HG02588 (cell line): ENCODE measurements around the gene SUPT6H.
A peak's percentile ranks its signal among the peaks of the same experiment; 100 is the strongest.
"Not testable (repeated sequence)": the region's sequence is repeated elsewhere in the genome, so short reads cannot be mapped to it uniquely, and the experiment has no call there.

Experiments
- ATAC-seq: cut with Tn5 transposase; IDR thresholded peaks from one replicate; pipeline ENCODE4 v1.9.1; 2021; ENCODE audit warnings: mild to moderate bottlenecking, moderate library complexity; ENCODE audit not compliant: unreplicated experiment

The SUPT6H gene

DNA sequence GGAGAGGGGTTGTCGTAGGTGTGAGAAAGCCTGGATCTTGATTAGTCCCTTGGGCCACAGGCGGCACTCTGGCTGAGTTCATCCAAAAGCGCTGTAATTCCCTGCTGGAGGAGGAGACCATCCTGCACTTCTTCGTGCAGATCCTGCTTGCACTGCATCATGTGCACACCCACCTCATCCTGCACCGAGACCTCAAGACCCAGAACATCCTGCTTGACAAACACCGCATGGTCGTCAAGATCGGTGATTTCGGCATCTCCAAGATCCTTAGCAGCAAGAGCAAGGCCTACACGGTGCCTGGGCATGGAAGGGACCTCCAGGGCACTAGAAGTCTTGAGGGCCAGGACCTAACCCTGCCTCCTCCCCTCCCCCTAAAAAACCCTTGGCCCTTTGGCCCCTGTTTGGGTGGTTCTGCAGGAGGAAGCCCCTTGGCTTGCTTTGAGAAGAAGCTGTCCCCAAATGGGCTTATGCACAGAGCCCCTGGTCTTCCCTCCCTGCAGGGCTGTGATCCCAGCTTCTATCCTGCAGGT lies 72.8 kb downstream of the SUPT6H start:
- ATAC-seq, result no peak

DNA sequence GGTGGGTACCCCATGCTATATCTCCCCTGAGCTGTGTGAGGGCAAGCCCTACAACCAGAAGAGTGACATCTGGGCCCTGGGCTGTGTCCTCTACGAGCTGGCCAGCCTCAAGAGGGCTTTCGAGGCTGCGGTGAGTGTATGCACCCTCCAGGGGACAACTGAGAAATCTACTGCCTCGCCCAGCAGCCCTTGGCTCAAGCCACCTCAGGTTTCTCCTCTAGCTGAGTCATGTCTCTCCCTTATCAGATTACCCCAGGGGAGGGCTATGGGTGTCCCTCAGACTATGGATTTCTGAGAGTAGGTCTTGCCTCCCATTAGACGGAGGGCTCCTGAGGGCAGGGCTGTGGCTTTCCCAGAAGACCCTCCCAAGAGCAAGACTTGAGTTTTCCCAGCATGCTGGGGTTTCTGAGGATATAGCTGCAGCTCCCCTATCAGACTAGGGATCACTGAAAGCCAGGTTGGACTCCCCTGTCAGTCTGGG lies 73.3 kb downstream of the SUPT6H start:
- ATAC-seq, result no peak

DNA sequence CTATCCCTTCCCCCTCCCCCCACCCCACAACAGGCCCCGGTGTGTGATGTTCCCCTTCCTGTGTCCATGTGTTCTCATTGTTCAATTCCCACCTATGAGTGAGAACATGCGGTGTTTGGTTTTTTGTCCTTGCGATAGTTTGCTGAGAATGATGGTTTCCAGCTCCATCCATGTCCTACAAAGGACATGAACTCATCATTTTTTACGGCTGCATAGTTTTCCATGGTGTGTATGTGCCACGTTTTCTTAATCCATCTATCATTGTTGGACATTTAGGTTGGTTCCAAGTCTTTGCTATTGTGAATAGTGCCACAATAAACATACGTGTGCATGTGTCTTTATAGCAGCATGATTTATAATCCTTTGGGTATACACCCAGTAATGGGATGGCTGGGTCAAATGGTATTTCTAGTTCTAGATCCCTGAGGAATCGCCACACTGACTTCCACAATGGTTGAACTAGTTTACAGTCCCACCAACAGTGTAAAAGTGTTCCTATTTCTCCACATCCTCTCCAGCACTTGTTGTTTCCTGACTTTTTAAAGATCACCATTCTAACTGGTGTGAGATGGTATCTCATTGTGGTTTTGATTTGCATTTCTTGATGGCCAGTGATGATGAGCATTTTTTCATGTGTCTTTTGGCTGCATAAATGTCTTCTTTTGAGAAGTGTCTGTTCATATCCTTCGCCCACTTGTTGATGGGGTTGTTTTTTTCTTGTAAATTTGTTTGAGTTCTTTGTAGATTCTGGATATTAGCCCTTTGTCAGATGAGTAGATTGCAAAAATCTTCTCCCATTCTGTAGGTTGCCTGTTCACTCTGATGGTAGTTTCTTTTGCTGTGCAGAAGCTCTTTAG lies 74.1 kb downstream of the SUPT6H start:
- ATAC-seq, result not testable (repeated sequence)

DNA sequence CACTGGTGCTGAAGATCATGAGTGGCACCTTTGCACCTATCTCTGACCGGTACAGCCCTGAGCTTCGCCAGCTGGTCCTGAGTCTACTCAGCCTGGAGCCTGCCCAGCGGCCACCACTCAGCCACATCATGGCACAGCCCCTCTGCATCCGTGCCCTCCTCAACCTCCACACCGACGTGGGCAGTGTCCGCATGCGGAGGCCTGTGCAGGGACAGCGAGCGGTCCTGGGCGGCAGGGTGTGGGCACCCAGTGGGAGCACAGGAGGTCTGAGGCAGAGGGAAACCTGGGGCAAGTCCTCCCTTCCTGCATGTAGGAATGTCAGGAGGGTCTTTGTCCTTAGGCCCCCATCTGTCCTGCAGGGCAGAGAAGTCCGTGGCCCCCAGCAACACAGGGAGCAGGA lies 75.3 kb downstream of the SUPT6H start:
- ATAC-seq, result no peak

- ATAC-seq, result peak; percentile 61
Measured at GRCh38 chr17:28737770-28738679, 76.0 kb downstream of the SUPT6H start.

DNA sequence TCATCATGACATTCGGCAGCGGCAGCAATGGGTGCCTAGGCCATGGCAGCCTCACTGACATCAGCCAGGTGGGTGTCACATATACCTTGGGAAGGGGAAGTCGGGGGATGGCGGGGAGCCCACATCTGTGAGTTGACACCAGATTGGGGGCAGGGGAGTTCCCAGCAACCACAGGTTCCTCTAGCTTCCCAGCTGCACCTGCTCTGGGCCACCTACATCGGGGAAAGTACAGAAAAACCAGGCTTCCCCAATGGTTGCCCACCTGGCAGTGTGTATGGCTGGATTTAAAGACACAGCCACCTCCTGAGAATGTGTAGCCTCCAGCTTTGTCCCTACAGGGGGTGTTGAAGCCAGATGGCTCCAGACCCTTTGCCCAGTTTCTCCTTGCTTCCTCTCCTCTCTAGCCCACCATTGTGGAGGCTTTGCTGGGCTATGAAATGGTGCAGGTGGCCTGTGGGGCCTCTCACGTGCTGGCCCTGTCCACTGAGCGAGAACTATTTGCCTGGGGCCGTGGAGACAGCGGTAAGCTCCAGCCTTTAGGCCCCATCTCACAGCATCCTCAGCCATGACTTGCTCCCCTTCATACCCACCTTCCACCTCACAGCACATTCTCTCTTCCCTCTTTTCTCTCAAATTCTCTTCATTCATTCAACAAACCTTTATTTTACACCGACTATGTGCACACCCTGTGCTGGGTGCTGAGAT lies 76.8 kb downstream of the SUPT6H start:
- ATAC-seq, result no peak

DNA sequence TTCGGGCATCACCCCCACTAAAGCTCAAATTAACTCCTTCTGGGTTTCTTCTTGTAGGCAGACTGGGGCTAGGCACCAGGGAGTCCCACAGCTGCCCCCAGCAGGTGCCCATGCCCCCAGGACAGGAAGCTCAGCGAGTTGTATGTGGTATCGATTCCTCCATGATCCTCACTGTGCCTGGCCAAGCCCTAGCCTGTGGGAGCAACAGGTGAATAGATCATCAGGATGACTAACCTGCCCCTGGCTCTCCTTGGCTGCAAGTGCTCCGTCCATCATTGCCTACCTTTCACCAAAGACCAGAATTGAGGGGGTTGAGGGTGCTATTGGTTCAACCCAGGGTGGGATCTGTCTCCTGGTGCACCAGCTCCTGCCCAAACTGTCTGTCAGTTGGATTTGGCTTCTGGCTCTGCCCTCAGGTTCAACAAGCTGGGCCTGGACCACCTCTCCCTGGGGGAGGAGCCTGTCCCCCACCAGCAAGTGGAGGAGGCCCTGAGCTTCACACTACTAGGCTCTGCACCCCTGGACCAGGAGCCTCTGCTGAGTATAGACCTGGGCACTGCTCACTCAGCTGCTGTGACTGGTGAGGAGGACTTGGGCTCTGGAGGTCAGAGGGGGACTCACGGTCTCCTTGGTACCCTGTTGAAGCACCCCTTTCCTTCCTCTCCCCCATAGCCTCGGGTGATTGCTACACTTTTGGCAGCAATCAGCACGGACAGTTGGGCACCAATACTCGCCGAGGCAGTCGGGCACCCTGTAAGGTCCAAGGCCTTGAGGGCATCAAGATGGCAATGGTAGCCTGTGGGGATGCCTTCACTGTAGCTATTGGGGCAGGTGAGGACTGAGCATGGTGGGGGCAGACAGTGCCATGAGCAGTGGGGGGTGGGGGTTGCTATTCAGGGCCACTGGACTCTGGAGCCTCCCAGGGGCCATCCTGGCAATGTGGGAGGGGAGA lies 78.7 kb downstream of the SUPT6H start:
- ATAC-seq, result no peak

DNA sequence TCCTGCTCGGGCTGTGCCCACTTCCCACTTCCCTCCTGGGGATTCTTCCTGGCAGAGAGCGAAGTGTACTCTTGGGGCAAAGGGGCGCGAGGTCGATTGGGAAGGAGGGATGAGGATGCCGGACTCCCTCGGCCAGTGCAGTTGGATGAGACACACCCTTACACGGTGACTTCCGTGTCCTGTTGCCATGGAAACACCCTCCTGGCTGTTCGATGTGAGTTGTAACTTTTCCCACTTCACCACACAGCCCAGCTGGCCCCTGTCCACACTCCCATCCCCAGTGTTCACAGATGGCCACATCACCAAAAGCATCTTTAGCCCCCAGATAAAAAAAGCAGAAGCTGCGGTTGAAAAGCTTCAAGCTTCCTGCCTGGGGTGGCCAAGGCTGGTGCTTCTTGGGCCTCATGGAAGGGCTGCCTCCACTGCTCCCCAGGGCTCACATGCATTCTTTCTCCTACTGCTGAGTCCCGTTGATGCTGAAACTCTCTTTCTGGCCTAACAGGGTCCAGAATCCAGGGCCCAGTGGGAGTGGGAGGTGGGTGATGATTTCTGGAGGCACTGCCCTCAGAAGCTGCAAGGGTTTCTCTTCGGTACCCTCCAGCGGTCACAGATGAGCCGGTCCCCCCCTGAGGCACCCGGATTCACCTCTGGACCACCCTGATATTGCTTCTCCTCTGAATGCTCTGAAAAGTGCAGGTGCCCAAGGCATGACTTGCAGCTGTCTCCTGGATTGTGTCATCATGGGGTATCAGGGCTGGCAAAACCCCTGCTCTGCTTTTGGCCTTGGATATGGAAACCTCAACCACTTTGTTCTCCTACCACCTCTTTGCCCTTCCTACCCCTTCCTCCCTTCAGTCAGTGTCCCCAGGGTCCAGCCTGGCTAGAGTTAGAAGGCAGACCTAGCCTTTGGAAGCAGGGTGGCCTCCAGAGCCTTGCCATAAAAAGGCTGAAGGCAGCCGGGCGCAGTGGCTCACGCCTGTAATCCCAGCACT lies 79.6 kb downstream of the SUPT6H start:
- no peak for ATAC-seq

- ATAC-seq, result peak; percentile 67
Measured at GRCh38 chr17:28743243-28744103, 81.5 kb downstream of the SUPT6H start, which contains the start of gene TRAF4. Gene TRAF4, plus strand, starts transcription at chr17:28744011. Its CDS starts 102 bp downstream, at chr17:28744113.

- ATAC-seq, result peak; percentile 31
Measured at GRCh38 chr17:28744104-28744971, 82.3 kb downstream of the SUPT6H start.

DNA sequence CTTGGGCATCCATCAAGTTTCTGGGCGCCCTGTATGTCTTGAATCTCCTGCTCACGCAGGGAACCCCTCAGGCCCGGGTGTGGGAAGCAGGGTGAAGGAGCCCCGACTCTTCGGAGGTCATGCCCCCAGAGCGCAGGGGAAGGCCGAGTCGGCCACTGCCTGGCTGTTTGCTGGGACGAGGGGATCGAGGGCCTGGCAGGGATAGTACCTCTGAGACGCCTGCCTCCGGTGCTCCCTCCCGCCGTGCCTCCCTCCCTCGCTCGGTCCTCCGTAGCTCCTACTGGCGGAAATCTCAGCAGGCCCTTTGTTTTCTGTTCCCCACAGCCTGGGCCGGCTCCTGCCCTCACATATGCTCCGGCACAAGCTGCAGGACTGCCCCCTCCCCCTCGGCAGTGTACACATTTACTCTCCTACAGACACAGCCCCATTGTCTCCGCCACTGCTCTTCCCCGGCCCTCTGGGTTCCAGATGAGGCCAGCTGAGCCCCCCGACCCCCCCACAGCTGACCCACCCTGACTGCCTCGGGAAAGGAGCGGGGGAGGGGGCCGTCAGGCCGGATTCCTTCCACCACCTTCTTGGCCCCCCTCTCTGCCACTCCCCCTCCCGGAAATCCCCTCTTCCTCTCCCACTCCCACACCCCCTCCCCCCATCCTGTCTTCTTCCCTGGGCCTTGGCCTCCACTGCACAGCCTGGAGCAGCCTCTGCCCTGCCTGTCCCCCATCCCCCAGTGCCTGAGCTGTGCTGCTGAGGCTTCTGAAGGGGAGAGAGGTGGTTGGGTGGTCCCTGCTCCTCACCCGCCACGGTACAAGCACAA lies 83.2 kb downstream of the SUPT6H start:
- no peak for ATAC-seq

DNA sequence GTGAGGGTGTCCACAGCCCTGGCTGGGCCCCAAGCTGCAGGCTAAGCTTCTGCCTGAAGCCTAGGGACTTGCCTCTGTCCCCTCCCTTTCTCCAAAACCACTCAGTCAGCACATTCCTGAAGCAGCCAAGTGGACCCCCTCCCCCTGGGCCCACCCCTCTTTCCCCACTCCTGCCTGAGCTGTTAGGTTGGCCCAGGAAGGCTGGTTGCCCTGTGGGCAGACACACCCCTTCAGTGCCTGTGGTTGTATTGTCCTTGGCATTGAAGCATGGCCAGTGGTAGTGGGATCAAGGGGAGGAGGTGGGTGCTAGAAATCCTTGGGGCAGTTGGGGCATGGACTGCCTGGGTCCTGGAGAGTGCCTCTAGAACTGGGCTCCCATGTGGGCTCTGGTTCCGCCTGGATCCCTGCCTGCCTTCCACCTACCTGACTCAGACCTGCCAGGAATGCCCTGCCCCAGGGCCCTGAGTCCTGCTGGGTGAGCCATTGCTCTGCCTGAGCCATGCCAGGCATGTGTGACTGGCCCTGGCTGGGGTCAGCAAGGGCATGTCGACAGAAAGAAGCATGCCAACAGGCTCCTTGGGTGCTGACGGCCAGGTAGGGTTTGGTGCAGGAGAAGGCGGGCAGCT lies 83.9 kb downstream of the SUPT6H start:
- no peak for ATAC-seq

GRCh38 chr17:28746611-28747050 lies 84.6 kb downstream of the SUPT6H start:
- ATAC-seq, result no peak

DNA sequence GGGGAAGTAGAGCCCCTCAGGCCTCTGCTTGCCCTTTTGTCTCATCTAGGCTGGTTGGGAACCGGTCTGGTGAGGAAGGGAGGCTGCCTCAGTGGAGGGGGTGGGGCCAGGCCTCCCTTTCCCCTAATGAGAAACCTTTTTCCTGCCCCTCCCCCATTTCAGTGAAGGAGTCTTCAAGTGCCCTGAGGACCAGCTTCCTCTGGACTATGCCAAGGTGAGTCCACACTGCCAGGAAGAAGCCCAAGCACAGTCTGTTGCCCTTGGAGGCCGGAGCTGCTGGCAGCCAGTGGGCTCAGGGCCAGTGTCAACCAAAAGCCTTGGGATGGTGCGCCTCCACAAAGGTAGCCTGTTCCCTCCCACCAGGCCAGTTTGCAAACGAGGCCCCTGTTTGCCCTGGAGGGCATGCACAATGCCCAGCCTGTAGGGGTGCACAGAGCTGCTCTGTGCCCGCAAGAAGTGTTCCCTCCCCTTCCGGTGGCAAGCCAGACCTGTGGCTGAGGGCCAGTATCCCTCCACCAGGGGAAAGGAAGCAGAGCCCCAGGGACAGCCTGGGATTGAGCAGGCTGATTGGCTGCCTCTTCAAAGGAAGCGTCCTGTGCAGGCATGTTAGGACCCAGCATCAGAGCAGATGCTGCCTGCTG lies 85.2 kb downstream of the SUPT6H start:
- ATAC-seq, result no peak
